ENCODE data around the gene FHIT.

- no peak for TF ChIP-seq CTCF (IDR thresholded peaks at IDR 0.05; ENCODE audit: low read depth, low read length, poor library complexity, severe bottlenecking)
- TF ChIP-seq EZH2phosphoT487 (IDR thresholded peaks at IDR 0.05; ENCODE audit: borderline replicate concordance, low read length) = no peak
Observed at GRCh38 chr3:59783468-59783988, 1467.7 kb downstream of the FHIT start.
